Left renal pelvis (tissue), 4 donors: Measurements from ENCODE around the gene VAC14. TPM values are rescaled to one million over a fixed set of nuclear protein-coding genes. Genes with fewer than 3 reads are reported as not detected.

Experiments
- DNase-seq, 4 donors: peaks; one replicate each; pipeline ENCODE4 v3.0.0-alpha.2; 2013; ENCODE audit warnings: low read depth in 4 of 4, low spot score in 3 of 4
- polyA plus RNA-seq, 4 donors: library from polyadenylated mRNA; unstranded; fragments of 120-200 nt; gene quantifications; one replicate each; pipeline ENCODE4 v1.2.1, GENCODE V29; 2013; ENCODE audit not compliant: insufficient read length in 4 of 4

Gene VAC14
- polyA plus RNA-seq, 4 donors, result 24.3 to 42.0 (median 37.9) TPM

- no peak for DNase-seq
Measured at GRCh38 chr16:70766658-70767057, 34.3 kb downstream of the VAC14 start.

DNA sequence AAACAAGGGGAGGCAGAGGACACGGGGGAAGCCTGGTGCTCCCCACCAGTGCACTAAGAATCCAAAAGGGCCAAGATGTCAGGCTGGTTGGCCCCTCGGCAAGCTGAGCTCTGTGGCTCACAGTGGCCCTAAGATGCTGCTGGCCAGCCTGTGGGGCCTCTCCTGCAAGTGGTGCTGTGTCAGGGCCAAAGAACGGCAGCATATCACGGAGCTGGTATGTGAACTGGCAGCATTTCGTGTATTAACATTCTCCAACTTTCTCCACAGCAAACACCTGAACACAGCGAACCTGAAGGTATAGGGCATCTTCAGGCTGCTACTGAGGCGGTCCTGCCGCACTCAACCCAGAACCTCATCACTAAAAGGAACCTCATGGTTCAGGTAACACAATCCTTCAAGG is 34.8 kb downstream of the VAC14 start:
- no peak for DNase-seq

DNA sequence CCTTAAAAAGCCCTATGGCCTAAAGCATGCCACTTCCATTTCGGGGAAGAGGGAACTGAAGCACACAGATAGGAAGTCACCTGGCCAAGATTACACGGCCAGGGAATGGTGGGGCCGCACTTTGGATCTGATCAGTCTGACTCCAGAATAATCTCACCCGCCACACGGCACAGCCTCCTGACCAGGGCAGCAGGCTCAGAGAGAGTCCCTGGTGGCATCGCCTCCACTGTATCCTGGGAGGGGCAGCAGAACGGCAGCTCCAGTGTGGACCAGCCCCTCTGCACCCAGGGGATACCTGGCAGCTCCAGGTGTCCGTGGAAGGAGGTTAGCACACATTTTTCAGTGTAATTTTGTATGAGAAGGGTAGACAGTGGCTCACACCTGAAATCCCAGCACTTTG is 35.5 kb downstream of the VAC14 start:
- no peak for DNase-seq

DNA sequence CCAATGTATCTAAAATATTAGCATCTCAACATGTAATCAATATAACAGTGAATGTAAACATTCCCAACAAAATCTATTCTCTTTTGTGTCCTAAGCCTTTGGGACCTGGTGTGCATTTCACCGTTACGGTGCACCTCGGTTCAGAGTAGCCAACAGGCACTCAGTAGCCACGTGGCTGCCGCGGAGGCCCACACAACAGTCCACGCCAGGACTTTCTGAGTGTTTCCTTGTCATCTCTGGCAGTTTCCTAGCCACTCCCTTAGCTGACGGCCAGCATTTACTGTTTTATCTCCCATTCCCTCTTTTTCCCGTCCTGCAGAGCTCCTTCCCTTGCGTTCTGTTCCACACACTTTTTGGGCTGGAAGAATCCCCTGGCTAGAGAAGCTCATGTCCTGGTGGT is 36.3 kb downstream of the VAC14 start:
- DNase-seq, result no peak

DNA sequence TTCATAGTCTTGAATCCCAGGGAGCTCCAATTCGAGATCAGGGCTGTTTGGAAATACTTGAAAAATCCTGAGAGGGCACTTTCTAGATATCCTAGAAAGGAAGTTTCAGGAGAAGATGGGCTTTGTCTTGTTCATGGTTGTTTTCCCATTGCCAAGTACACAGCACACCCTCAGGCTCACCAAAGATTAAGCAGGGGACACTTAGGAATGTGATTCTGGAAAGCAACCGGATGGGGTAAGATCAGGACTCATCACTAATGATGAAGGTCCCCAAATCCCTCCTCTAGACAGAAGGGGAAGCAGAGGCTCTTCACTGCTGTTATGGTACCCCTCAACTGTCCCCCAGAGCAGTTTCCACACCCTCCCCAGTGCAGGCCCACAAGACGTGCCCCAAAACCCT is 40.7 kb downstream of the VAC14 start:
- no peak for DNase-seq

DNA sequence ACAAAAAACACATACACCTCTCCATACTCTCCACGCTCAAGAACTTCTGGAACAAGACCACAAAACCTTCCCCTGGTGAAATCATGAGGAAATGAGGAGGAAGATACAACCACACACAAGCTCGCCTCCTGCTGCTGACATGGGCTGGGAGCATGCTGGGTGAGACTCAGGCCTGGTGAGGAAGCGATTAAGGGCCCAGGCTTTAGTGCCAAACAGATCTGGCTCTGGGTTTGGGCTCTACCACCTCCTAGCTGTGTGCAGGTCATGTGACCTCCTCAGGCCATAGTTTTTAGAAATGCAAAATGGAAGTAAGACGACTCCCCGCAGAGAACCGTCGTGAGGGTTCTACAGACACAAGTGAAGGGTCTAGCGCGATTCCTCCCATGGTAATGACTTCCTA is 41.3 kb downstream of the VAC14 start:
- no peak for DNase-seq

DNA sequence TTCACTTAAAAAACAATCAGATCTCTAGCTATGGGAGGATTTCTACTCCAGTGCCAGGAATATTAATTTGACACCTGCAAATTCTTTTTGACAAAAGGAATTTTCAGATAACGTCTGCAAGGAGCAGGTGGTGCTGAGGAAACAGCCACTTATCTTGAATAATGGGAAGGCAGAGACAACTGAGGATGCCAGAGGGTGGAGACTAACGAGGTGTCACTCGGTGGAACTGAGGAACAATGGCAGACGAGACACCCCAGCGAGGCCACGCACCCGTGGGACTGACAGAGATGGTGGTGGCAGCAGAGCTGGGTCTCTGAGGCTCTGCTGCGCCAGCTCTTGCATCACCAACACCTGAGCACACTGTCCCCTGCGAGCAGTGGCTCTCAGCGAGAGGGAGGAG is 42.2 kb downstream of the VAC14 start:
- no peak for DNase-seq

- no peak for DNase-seq
Measured at GRCh38 chr16:70757183-70757582, 43.8 kb downstream of the VAC14 start.

GRCh38 chr16:70756071-70756470 is 44.9 kb downstream of the VAC14 start:
- no peak for DNase-seq

- no peak for DNase-seq
Measured at GRCh38 chr16:70754851-70755600, 45.9 kb downstream of the VAC14 start.

- DNase-seq, result no peak
Measured at GRCh38 chr16:70754371-70754770, 46.6 kb downstream of the VAC14 start.

DNA sequence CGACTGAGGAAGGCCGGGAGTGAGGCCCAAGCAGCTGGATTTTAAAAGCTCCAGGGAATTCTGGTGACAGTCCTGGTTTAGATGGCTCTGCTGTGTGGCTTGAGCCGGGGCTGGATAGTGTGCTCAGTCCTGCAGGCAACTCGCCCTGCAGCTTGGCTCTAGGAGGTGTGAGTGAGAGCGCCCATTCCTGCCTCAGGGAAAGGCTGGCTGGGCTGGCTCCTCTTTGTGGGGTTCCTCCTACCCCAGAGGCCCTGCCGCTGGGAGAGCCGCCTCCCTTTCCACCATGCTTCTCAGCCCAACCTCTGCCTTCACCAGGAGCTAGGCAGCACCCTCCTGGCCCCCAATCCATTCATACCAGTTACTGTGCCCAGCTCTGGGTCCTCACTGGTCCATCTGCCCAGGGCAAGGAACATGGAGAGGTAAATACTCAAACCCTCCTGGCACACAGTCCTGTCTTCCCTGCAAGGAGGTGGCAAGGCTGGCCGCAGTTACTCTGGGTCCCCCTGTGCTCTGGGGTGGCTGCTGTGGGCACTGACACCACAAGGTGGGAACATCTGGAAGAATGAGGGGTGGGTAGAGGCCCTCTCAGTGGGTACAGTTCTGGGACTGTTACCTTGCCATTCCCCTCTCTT is 47.1 kb downstream of the VAC14 start:
- no peak for DNase-seq

GRCh38 chr16:70753228-70753627 is 47.7 kb downstream of the VAC14 start:
- DNase-seq, result no peak

GRCh38 chr16:70752426-70752825 is 48.5 kb downstream of the VAC14 start:
- no peak for DNase-seq

- DNase-seq, result no peak
Measured at GRCh38 chr16:70751593-70751992, 49.4 kb downstream of the VAC14 start.

DNA sequence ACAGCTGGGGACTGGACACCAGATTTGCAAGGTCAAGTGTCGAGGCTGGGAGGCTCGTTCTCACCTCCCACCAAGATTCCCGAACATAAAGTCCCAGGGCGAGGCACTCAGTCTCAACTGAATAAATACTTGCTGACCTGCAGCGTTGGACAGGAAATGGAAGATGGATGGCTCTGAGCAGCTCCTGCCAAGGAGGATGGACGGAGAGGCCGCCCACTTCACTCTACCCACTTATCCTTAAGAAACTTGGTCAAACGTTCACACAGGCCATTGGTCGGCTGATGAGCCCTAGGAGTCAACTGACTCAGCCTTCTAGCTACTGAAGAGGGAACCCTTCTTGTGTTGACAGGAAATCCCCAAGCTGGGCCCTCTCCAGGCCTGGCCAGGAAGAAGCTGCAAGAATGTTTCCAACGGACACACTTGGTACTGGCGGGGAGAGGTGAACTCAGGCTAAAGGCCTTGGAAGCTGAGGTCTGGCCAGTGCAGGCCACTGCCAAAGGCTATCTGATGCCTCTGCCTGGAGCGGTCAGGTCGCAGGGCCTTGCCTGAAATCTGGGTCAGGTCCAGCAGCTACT is 50.0 kb downstream of the VAC14 start:
- DNase-seq, result no peak

- DNase-seq, result no peak
Measured at GRCh38 chr16:70749681-70750601, 51.0 kb downstream of the VAC14 start.

DNA sequence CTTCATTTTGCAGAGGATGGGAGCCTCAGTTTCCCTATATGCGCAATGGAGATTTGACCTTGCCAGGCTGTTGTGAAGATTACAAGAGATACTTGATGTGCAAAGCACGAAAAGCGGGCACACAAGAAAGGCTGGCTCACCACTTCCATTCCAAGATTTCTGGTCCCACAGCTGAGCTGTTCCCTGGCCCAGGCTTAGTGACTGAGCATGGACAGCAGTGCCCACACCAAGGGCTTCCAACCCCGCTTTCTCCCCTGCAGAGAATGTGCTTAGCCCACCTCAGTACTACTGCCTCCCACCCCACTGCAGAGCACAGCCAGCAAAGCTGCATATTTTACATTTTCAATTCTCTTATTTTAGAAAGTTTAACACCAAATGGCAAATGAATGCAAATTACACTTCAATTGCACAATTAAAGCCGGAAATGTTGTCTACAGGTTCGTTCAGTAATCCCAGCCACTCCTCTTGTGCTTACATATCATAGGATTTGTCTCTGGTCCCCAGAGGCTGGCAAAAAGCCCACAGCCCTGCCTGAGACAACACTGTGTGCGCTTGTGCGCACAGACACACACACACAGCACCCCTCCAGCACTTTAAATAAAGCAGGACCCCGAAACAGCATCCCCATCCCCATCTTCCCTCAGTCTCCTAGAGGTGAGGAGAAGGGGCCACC is 51.8 kb downstream of the VAC14 start:
- no peak for DNase-seq

- no peak for DNase-seq
Measured at GRCh38 chr16:70747703-70748631, 53.0 kb downstream of the VAC14 start.
